ENCODE results near the gene NUMA1.
A peak's percentile ranks its signal among the peaks of the same experiment; 100 is the strongest.

NUMA1 gene

GRCh38 chr11:72112978-72113808, 32.9 kb upstream of the NUMA1 start:
- Histone ChIP-seq H3K79me1 (ENCODE audit: low read length) (no peaks in the 10 kb centered on the region), H2BK15ac (replicated peaks; ENCODE audit: low read depth) (no peak overlapping the region), H3K27ac (ENCODE audit: low read depth, low read length) (no peak overlapping the region), H3K4me2 (ENCODE audit: low read length) (peak overlapping the region; percentile 49), H2AK5ac (ENCODE audit: low read length) (no peak overlapping the region), H3K4ac (ENCODE audit: low read depth, low read length) (peak overlapping the region; percentile 56), H3K56ac (ENCODE audit: low read length) (peak overlapping the region; percentile 91), H3K27me3 (ENCODE audit: insufficient read depth, low read length, poor library complexity) (no peaks in the 10 kb centered on the region), H4K5ac (ENCODE audit: low read length) (peak overlapping the region; percentile 60), H2BK5ac (ENCODE audit: low read length) (no peak overlapping the region), H3K18ac (ENCODE audit: low read length) (no peak overlapping the region), H3K79me2 (ENCODE audit: control insufficient read depth, insufficient read depth, low read length) (no peaks in the 10 kb centered on the region), H3K4me1 (ENCODE audit: control insufficient read depth, low read depth, low read length) (peaks cover 2% of the 10 kb centered on the region), H3K23ac (ENCODE audit: low read length) (no peak overlapping the region), H3K36me3 (ENCODE audit: control insufficient read depth, insufficient read depth, low read length) (no peaks in the 10 kb centered on the region), H4K8ac (ENCODE audit: low read depth, low read length) (peak overlapping the region; percentile 88), H3K4me3 (ENCODE audit: low read length) (no peak overlapping the region), H3K9ac (ENCODE audit: low read length) (peak overlapping the region; percentile 69), H2BK120ac (ENCODE audit: low read depth, low read length) (no peak overlapping the region)
- no CpG with 5 or more reads among the region's 9 CpGs for WGBS (ENCODE audit: extremely low coverage, insufficient coverage, low lambda C conversion rate)
- DNase-seq, result no peak

GRCh38 chr11:72112143-72112977, 32.0 kb upstream of the NUMA1 start, which contains the start of gene ANAPC15:
TSS of gene ANAPC15 (minus strand) at chr11:72112695. CDS start at chr11:72111276, 1,419 bp downstream.
- H3K4me2 ChIP-seq (ENCODE audit: low read length), result peak within 1 kb of the TSS; percentile 94
- peak within 1 kb of the TSS; percentile 92 for H3K9ac ChIP-seq (ENCODE audit: low read length)
- peak within 1 kb of the TSS; percentile 88 for H4K8ac ChIP-seq (ENCODE audit: low read depth, low read length)
- peak; percentile 100 for DNase-seq
- H3K18ac ChIP-seq (ENCODE audit: low read length), result peak within 1 kb of the TSS; percentile 92
- H3K4ac ChIP-seq (ENCODE audit: low read depth, low read length), result peak within 1 kb of the TSS; percentile 60
- peaks cover 2% of the 10 kb centered on the region for H3K4me1 ChIP-seq (ENCODE audit: control insufficient read depth, low read depth, low read length)
- H3K79me2 ChIP-seq (ENCODE audit: control insufficient read depth, insufficient read depth, low read length), result no peaks in the 10 kb centered on the region
- H3K23ac ChIP-seq (ENCODE audit: low read length), result peak within 1 kb of the TSS; percentile 54
- peak within 1 kb of the TSS; percentile 96 for H3K56ac ChIP-seq (ENCODE audit: low read length)
- no peaks in the 10 kb centered on the region for H3K36me3 ChIP-seq (ENCODE audit: control insufficient read depth, insufficient read depth, low read length)
- H4K5ac ChIP-seq (ENCODE audit: low read length), result peak within 1 kb of the TSS; percentile 60
- WGBS (ENCODE audit: extremely low coverage, insufficient coverage, low lambda C conversion rate), result no CpG with 5 or more reads among the region's 49 CpGs
- H2BK120ac ChIP-seq (ENCODE audit: low read depth, low read length), result no peak within 1 kb of the TSS
- H2AK5ac ChIP-seq (ENCODE audit: low read length), result peak within 1 kb of the TSS; percentile 75
- no peak within 1 kb of the TSS for H2BK15ac ChIP-seq (replicated peaks; ENCODE audit: low read depth)
- no peaks in the 10 kb centered on the region for H3K27me3 ChIP-seq (ENCODE audit: insufficient read depth, low read length, poor library complexity)
- H2BK5ac ChIP-seq (ENCODE audit: low read length), result peak within 1 kb of the TSS; percentile 85
- peak within 1 kb of the TSS; percentile 81 for H3K27ac ChIP-seq (ENCODE audit: low read depth, low read length)
- no peaks in the 10 kb centered on the region for H3K79me1 ChIP-seq (ENCODE audit: low read length)
- peak within 1 kb of the TSS; percentile 67 for H3K4me3 ChIP-seq (ENCODE audit: low read length)

GRCh38 chr11:72111300-72112142, 31.2 kb upstream of the NUMA1 start:
- Histone ChIP-seq H3K27me3 (ENCODE audit: insufficient read depth, low read length, poor library complexity) (no peaks in the 10 kb centered on the region), H3K79me1 (ENCODE audit: low read length) (no peaks in the 10 kb centered on the region), H3K27ac (ENCODE audit: low read depth, low read length) (peak overlapping the region; percentile 19), H3K23ac (ENCODE audit: low read length) (peak overlapping the region; percentile 54), H3K36me3 (ENCODE audit: control insufficient read depth, insufficient read depth, low read length) (no peaks in the 10 kb centered on the region), H2AK5ac (ENCODE audit: low read length) (peak overlapping the region; percentile 75), H2BK120ac (ENCODE audit: low read depth, low read length) (no peak overlapping the region), H3K79me2 (ENCODE audit: control insufficient read depth, insufficient read depth, low read length) (no peaks in the 10 kb centered on the region), H2BK15ac (replicated peaks; ENCODE audit: low read depth) (no peak overlapping the region), H3K4me2 (ENCODE audit: low read length) (peak overlapping the region; percentile 94), H4K5ac (ENCODE audit: low read length) (no peak overlapping the region), H3K4me1 (ENCODE audit: control insufficient read depth, low read depth, low read length) (peaks cover 2% of the 10 kb centered on the region), H4K8ac (ENCODE audit: low read depth, low read length) (no peak overlapping the region), H3K4me3 (ENCODE audit: low read length) (peak overlapping the region; percentile 67), H3K56ac (ENCODE audit: low read length) (peak overlapping the region; percentile 96), H3K9ac (ENCODE audit: low read length) (peak overlapping the region; percentile 92), H3K18ac (ENCODE audit: low read length) (no peak overlapping the region), H3K4ac (ENCODE audit: low read depth, low read length) (peak overlapping the region; percentile 60), H2BK5ac (ENCODE audit: low read length) (no peak overlapping the region)
- WGBS (ENCODE audit: extremely low coverage, insufficient coverage, low lambda C conversion rate), result no CpG with 5 or more reads among the region's 10 CpGs
- no peak for DNase-seq

- H4K8ac ChIP-seq (ENCODE audit: low read depth, low read length), result no peak within 1 kb of the TSS
- no peak within 1 kb of the TSS for H2BK120ac ChIP-seq (ENCODE audit: low read depth, low read length)
- H3K9ac ChIP-seq (ENCODE audit: low read length), result no peak within 1 kb of the TSS
- H3K4me1 ChIP-seq (ENCODE audit: control insufficient read depth, low read depth, low read length), result peaks cover 5% of the 10 kb centered on the region
- peaks cover 14% of the 10 kb centered on the region for H3K79me1 ChIP-seq (ENCODE audit: low read length)
- no peaks in the 10 kb centered on the region for H3K36me3 ChIP-seq (ENCODE audit: control insufficient read depth, insufficient read depth, low read length)
- H3K18ac ChIP-seq (ENCODE audit: low read length), result no peak within 1 kb of the TSS
- H3K4me3 ChIP-seq (ENCODE audit: low read length), result no peak within 1 kb of the TSS
- no peak within 1 kb of the TSS for H3K4ac ChIP-seq (ENCODE audit: low read depth, low read length)
- DNase-seq, result no peak
- H3K4me2 ChIP-seq (ENCODE audit: low read length), result no peak within 1 kb of the TSS
- no peak within 1 kb of the TSS for H2BK15ac ChIP-seq (replicated peaks; ENCODE audit: low read depth)
- H3K27ac ChIP-seq (ENCODE audit: low read depth, low read length), result no peak within 1 kb of the TSS
- H2BK5ac ChIP-seq (ENCODE audit: low read length), result no peak within 1 kb of the TSS
- H2AK5ac ChIP-seq (ENCODE audit: low read length), result no peak within 1 kb of the TSS
- no peak within 1 kb of the TSS for H3K56ac ChIP-seq (ENCODE audit: low read length)
- no peak within 1 kb of the TSS for H3K23ac ChIP-seq (ENCODE audit: low read length)
- no peaks in the 10 kb centered on the region for H3K27me3 ChIP-seq (ENCODE audit: insufficient read depth, low read length, poor library complexity)
- no peak within 1 kb of the TSS for H4K5ac ChIP-seq (ENCODE audit: low read length)
- H3K79me2 ChIP-seq (ENCODE audit: control insufficient read depth, insufficient read depth, low read length), result peaks cover 21% of the 10 kb centered on the region
- WGBS (ENCODE audit: extremely low coverage, insufficient coverage, low lambda C conversion rate), result no CpG with 5 or more reads among the region's 14 CpGs
These were observed 25.5 kb upstream of the NUMA1 start, which contains the start of gene TOMT for GRCh38 chr11:72105888-72106287. TSS of gene TOMT (plus strand) at chr11:72105924. CDS start at chr11:72105952, 28 bp downstream.

- peak overlapping the region; percentile 5 for H2BK5ac ChIP-seq (ENCODE audit: low read length)
- peaks cover 27% of the 10 kb centered on the region for H3K79me2 ChIP-seq (ENCODE audit: control insufficient read depth, insufficient read depth, low read length)
- H3K56ac ChIP-seq (ENCODE audit: low read length), result peak overlapping the region; percentile 87
- H3K4me3 ChIP-seq (ENCODE audit: low read length), result no peak overlapping the region
- no peak for DNase-seq
- H2AK5ac ChIP-seq (ENCODE audit: low read length), result peak overlapping the region; percentile 4
- H3K27me3 ChIP-seq (ENCODE audit: insufficient read depth, low read length, poor library complexity), result no peaks in the 10 kb centered on the region
- H3K4me2 ChIP-seq (ENCODE audit: low read length), result peak overlapping the region; percentile 5
- peak overlapping the region; percentile 90 for H3K4ac ChIP-seq (ENCODE audit: low read depth, low read length)
- H2BK120ac ChIP-seq (ENCODE audit: low read depth, low read length), result no peak overlapping the region
- H3K27ac ChIP-seq (ENCODE audit: low read depth, low read length), result peak overlapping the region; percentile 46
- H4K5ac ChIP-seq (ENCODE audit: low read length), result peak overlapping the region; percentile 64
- peaks cover 5% of the 10 kb centered on the region for H3K4me1 ChIP-seq (ENCODE audit: control insufficient read depth, low read depth, low read length)
- peak overlapping the region; percentile 68 for H4K8ac ChIP-seq (ENCODE audit: low read depth, low read length)
- WGBS (ENCODE audit: extremely low coverage, insufficient coverage, low lambda C conversion rate), result no CpG with 5 or more reads among the region's 11 CpGs
- peak overlapping the region; percentile 57 for H3K9ac ChIP-seq (ENCODE audit: low read length)
- no peak overlapping the region for H2BK15ac ChIP-seq (replicated peaks; ENCODE audit: low read depth)
- no peak overlapping the region for H3K18ac ChIP-seq (ENCODE audit: low read length)
- peaks cover under 1% of the 10 kb centered on the region for H3K36me3 ChIP-seq (ENCODE audit: control insufficient read depth, insufficient read depth, low read length)
- H3K79me1 ChIP-seq (ENCODE audit: low read length), result peaks cover 29% of the 10 kb centered on the region
- no peak overlapping the region for H3K23ac ChIP-seq (ENCODE audit: low read length)
These were observed 23.4 kb upstream of the NUMA1 start for GRCh38 chr11:72103754-72104167.

All from mesendoderm (in vitro differentiated cells).